HG02870 (cell line): Measurements from ENCODE around the gene CTDSPL.
"Not testable (repeated sequence)": the region's sequence is repeated elsewhere in the genome, so short reads cannot be mapped to it uniquely, and the experiment has no call there.

Source experiments
- ATAC-seq: cut with Tn5 transposase; IDR thresholded peaks from one replicate; pipeline ENCODE4 v1.9.1; 2021; ENCODE audit warnings: mild to moderate bottlenecking, moderate library complexity; ENCODE audit not compliant: unreplicated experiment

Gene CTDSPL, protein sequence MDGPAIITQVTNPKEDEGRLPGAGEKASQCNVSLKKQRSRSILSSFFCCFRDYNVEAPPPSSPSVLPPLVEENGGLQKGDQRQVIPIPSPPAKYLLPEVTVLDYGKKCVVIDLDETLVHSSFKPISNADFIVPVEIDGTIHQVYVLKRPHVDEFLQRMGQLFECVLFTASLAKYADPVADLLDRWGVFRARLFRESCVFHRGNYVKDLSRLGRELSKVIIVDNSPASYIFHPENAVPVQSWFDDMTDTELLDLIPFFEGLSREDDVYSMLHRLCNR

GRCh38 chr3:37861620-37862041 lies at the start of gene CTDSPL:
TSS of gene CTDSPL (plus strand) at chr3:37861880. CDS start at chr3:37862200, 320 bp downstream.
- no peak for ATAC-seq

DNA sequence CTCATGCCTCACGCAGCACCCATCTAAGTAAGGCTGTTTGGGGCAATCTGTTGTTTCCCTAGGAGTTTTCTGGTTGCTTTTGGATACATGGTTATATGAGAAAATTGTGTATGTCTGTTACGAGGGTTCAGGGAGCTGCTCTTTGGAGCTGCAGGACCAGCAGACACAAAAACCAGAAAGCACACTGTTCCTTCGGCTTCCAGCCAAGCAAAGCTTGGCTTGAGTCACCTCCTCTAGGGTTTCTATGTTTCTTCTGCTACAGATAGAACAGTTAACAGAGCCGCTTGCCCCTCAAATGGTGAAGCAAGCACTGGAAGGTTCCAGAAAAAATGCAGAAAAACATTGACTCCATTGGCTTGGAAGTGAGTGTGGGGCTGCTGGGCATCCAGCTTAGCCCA lies 49.2 kb upstream of the CTDSPL start:
- no peak for ATAC-seq

DNA sequence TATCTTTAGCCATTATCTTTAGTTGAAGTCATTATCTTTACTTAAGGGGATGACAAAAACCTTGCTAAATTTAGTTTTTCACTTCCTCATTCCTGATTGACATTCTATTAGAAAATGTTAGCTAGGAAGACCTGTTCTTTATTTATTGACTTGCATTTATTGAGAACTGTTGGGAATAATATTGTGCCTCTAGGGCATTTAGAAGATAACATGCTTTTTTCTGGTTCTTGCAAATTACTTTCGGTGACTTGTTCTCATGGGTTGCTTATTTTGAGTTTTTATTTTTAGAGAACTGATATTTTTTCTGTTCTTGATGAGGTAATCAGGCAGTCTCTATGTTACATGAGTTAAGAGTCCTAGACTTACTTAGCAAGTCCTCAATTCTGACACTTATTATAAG lies 48.3 kb upstream of the CTDSPL start:
- no peak for ATAC-seq

DNA sequence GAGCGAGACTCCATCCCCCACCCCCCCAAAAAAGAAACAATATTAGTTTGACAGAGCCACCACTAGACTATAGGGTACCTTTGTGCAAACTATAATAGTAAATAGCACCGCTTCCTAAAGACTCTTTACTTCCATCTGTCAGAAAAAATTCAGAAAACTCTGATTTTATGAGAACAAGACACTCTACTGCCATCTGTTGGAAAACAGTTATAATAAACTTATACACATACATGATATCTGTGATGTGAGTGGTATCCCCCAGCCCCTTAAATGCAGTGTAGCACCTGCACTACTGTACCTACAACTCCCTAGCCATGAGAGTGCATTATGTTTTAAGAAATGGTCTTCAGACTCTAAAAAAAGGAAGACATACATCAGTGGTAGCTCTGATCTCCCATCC lies 47.1 kb upstream of the CTDSPL start:
- ATAC-seq = no peak

GRCh38 chr3:37815156-37815555 lies 46.5 kb upstream of the CTDSPL start:
- not testable (repeated sequence) for ATAC-seq

DNA sequence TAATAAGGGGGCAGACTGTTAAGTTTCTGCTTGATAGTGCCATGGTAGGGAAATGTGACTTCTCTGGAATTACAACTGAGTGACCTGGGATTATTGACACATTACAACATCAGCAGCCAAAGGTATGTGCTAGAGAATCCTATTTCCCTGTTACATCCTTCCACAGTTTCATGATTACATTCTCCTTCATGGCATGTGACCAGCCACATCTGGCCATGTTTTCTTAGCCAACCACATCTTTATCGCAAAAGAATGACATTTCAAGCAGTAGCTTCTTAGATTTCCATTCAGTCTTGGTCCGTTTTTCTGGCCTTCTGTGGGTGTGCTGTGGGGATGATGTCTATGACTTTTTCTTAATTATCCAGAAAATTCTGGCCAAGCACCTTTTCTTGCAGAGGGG lies 45.4 kb upstream of the CTDSPL start:
- no peak for ATAC-seq

DNA sequence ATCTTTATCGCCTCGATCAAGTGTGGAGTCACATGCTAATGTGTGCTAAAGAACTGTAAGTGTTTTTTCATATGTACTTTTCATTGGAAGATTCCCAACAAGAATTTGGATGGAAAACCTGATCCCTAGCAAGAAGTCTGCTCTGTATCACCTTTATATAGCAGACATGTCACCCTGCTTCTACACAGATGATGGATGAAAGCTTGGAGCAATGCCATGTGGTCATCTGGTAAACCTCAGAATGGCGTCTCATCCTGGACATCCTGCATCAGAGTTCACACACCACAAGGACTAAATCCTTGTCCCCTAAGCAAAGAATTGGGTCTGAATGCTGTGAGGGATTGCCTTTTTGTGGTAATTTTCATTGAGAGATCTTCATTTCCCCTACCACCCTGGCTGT lies 42.1 kb upstream of the CTDSPL start:
- ATAC-seq = no peak

- no peak for ATAC-seq
These were observed 41.4 kb upstream of the CTDSPL start for GRCh38 chr3:37820286-37820685.

DNA sequence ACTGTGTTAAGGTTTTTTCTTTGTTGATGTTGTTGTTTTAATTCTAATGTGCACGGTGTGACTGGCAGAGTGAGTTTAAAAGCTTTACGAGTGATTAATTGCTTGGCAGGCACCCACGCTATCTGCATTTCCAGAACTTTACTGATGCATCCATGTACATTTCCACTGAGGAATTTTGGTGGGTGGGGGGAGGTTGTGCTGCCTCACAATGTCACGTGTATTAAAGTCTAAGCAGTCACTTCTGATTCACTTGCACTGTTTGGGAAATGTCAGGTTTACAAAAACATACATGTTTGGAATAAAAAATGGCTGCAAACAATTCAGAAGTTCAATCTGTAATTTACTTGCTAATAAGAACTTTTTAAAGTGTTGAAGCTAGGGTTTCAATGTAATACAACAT lies 38.5 kb upstream of the CTDSPL start:
- ATAC-seq = no peak

GRCh38 chr3:37824090-37824953 lies 37.4 kb upstream of the CTDSPL start:
- no peak for ATAC-seq

- no peak for ATAC-seq
These were observed 36.7 kb upstream of the CTDSPL start for GRCh38 chr3:37824954-37825328.

DNA sequence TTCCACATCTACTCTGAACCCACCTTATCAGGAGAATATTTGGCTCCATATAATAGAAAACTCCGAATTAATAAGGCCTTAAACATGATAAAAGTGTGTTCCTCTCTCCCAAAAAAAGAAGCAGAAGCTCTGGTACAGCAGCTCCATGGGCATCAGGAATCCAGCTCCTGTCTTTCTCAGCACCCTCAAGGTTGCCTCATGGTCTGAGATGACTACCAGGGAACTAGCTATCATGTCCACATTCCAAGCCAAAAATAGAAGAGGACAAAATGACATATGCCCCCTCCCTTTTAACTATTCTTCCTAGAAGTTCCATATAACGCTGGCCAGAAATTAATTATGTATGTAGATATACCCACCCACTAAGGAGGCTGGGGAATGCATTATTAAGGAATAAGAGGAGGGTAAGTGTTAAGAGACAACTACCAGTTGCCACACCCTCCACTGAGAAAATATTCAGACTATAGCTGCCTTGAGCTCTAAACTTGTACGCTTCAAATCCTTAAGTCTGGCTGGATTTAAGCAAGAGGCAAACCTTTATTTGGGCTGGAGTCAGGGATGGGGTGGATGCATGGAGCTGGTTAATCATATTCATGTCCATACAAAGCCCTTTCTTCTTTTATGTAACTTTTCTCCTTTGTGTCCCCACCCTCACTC lies 35.8 kb upstream of the CTDSPL start:
- ATAC-seq = no peak

DNA sequence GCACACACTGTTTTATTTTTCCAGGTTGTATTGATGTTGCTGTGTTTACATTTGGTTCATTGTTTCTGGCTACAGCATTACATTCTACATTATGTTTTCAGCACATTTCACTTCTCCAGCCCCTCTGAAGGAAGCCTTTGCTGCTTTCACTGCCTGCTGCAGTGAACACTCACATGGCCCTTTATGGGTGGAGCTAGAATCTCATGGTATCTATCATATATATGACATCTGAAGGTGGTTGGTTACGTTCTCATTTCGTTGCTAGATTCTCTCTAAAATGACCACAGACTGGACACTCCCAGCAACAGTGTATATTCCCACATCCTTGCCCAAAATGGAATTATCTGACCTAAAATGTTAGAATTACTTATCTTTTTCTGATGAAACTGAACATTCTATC lies 35.2 kb upstream of the CTDSPL start:
- no peak for ATAC-seq

DNA sequence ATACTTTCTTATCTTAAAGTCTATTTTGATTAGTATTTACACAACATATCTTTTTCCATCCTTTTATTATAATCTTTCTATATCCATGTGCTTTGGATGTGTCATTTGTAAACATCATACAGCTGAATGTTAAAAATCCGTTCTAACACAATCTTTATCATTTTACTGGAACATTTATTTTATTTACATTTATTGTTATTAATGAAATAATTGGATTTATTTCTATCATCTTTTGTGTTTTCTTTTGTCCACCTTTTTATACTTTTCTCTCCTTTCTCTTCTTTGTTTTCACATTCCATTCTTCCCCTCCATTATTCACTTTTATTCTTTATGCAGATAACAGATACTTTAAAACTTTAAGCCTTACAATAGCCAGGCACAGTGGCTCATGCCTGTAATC lies 34.7 kb upstream of the CTDSPL start:
- no peak for ATAC-seq

DNA sequence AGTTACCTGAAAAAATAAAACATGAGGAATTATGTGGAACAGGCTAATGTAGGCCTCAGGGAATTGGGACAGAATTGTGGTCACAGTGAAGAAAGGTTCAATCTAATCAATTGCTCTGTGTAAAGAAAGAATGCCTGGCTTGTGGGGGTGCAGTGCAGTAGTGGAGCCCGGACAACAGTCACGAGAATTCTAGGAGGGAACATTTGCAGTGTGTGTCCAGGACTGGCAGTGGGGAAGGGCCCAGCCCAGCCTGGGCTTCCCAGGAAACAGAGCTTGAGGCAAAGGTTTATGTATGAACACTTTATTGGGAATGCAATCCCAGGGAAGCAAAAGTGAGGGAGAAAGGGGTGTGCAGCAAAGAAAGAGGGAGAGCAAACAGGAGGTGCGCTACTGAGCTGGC lies 29.2 kb upstream of the CTDSPL start:
- ATAC-seq = no peak

DNA sequence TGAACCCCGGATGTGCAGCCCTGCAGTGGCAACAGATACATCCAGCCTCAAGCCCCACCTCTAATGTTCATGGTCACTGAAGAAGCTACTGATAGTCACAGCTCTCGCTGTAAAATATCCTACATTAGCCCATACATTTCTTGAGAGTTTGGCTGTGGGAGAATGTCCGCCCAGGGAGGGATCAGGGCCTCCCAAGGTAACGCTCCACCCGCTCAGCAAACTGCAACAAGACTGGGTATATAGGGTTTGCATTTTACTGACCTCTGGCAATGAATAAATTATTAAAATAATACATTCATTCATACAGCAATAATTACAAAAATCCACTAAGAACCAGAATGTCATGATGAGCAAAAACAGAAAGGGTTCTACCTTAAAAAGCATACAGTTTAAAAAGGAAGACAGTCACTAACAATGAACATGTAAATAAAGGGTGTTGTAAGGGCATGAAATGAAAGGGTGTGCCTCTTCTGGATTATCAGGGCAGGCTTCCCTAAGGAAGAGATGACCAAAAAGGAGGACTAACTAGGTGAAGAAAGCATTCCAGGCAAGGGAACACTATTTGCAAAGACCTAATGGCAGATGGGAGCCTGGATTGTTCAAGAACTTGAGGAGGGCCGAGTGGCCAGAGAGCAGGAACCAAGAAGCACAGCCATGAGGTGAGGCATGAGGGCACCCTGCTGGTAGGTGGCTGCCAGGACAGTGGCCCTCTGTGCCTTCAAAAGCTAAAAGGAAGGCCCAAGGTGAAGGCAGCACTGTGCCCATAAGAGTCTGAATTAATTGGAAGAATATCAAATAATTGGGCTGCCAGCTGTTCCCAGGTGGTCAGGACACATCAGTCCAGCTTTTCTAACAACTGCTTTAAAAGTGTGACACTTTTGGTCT lies 28.1 kb upstream of the CTDSPL start:
- ATAC-seq = no peak

- ATAC-seq = no peak
These were observed 25.1 kb upstream of the CTDSPL start for GRCh38 chr3:37836589-37836988.

- ATAC-seq = no peak
These were observed 14.0 kb upstream of the CTDSPL start for GRCh38 chr3:37847689-37848088.

GRCh38 chr3:37849146-37849923 lies 12.3 kb upstream of the CTDSPL start:
- no peak for ATAC-seq

- no peak for ATAC-seq
These were observed 9.6 kb upstream of the CTDSPL start for GRCh38 chr3:37852097-37852496.
